Hematopoietic multipotent progenitor cell treated with erythropoietin and hydrocortisone succinate and interleukin-3 and kit ligand, for 17 days (in vitro differentiated cells): ENCODE data around the gene GALM.
A peak's percentile ranks its signal among the peaks of the same experiment; 100 is the strongest.
"Not testable (repeated sequence)": the region's sequence is repeated elsewhere in the genome, so short reads cannot be mapped to it uniquely, and the experiment has no call there.

Experiments used
- DNase-seq: peaks from one replicate; pipeline ENCODE4 v3.0.0-alpha.2; 2015; ENCODE audit warnings: low spot score

GALM gene

GRCh38 chr2:38682008-38682575 is 16.2 kb downstream of the GALM start:
- DNase-seq: no peak

DNA sequence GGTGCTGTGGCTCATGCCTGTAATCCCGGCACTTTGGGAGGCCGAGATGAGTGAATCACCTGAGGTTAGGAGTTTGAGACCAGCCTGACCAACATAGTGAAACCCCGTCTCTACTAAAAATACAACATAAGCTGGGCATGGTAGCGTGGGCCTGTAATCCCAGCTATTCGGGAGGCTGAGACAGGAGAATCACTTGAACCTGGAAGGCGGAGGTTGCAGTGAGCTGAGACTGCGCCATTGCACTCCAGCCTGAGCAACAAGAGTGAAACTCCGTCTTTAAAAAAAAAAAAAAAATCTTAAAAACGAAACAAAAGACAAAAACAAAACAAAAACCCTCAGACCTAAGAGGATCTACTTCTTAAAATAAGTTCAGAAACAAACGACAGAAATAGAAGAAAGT is 16.7 kb downstream of the GALM start:
- not testable (repeated sequence) for DNase-seq

GRCh38 chr2:38683766-38684165 is 17.9 kb downstream of the GALM start:
- DNase-seq: no peak

DNA sequence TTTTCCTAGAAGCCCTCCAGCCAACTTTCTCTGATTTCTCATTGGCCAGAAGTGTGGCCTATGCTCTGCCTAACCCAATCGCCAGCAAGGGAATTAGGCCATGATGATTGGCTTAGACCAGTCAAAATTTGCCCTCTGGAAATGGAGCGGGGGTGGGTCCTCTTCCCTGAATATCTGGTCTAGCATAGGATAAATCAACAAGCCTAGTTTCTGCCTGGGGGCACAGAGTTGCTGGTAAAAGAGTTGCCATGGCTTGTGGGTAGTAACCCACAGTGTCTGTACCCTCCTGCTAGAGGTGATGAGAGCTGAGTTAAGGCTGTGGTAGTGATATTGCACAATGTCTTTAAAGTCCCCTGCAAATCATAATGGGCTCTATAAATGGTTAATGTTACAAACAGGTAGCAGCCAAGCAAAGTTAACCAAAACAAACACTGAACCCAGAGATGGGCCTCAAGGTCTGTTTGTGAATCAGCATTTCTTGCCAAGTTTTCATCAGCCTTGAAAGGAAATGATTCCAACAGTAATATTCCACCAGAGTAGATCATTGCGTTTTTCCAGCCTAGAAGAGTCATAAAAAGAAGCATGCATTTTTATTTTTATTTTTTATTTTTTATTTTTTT is 19.3 kb downstream of the GALM start:
- no peak for DNase-seq

DNA sequence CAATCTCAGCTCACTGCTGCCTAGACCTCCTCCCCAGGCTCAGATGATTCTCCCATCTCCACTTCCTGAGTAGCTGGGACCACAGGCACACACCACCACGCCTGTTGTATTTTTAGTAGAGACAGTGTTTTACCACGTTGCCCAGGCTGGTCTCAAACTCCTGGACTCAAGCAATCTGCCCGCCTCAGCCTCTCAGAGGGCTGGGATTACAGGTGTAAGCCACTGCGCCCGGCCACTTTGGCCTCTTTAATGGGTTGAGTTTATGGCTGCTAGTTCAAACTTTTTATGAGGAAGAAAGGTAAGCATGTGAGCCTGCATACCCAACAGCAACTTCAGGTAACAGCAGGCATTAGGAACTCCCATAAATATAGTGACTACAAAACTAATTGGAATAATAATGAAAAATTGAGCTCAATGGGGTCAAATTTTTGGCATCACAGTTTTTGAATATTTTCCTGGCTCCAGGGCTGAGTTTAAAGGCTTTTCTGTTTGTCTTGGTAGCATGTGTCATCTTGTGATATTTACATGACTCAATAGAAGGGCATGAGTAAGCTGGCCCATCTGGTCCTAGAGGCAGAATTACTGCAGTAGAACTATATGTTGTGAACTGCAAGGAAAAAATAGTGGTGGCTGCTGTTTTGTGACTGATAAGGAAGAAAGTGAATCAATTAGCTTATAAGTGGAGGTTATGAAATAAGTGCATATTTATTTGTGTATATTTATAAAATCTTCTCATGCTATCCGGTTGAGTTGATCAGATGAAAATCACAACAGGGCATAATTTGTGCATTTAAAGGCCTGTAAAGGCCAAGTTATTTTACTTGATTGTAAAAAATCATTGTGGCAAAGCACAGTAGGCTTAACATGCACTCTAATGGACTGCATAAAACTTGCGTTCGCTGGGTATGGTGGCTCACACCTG is 24.8 kb downstream of the GALM start:
- DNase-seq: peak; percentile 43

DNA sequence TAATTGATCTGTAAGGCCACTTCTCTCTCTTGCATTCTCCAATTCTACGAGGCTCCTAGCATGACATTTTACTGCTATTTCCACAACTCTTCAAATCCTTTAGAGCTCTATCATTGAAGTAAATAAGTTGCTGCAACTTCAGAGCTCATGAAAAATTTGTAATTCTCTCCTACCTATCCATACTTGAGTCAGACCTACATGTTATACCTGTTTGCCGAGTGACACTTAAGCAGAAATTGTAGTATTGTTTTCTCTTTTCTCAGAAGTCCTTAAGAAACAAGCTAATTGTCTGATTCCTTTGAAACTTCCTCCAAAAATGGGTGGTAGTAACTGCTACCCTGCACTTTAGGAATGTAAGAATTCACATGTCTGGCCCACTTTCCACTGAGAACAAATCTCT is 26.1 kb downstream of the GALM start:
- no peak for DNase-seq

GRCh38 chr2:38692636-38693318 is 26.9 kb downstream of the GALM start:
- DNase-seq: no peak

GRCh38 chr2:38697116-38697840 is 31.4 kb downstream of the GALM start:
- no peak for DNase-seq

DNA sequence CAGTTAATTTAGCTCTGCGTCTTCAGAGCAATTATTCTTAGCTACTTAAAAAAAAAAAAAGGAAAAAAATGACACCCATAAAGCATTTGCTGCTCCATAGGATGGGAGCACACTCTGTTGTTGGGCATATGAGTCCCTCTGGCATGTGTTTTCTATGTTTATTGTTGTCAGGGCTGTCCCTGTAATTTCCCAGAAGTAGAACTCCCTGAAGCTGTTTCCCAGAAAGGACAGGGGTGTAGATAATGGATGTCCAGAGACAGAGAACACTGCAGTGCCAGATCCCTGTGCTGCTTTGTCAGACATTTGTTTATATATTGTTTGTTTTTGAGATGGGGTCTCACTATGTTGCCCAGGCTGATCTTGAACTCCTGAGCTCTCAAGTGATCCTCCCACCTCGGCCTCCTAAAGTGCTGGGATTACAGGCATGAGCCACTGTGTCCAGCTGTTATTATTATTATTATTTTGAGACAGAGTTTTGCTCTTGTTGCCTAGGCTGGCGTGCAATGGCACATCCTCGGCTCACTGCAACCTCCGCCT is 32.6 kb downstream of the GALM start:
- DNase-seq: no peak

GRCh38 chr2:38700113-38700785 is 34.3 kb downstream of the GALM start:
- no peak for DNase-seq

- DNase-seq: no peak
Observed at GRCh38 chr2:38700881-38701458, 35.1 kb downstream of the GALM start.

- no peak for DNase-seq
Observed at GRCh38 chr2:38701542-38701941, 35.6 kb downstream of the GALM start.

- DNase-seq: no peak
Observed at GRCh38 chr2:38702413-38702812, 36.5 kb downstream of the GALM start.

GRCh38 chr2:38703336-38703735 is 37.4 kb downstream of the GALM start:
- DNase-seq: not testable (repeated sequence)

- DNase-seq: no peak
Observed at GRCh38 chr2:38704664-38705063, 38.8 kb downstream of the GALM start.

GRCh38 chr2:38706846-38707345 is 41.0 kb downstream of the GALM start:
- no peak for DNase-seq

GRCh38 chr2:38708491-38708890 is 42.6 kb downstream of the GALM start:
- not testable (repeated sequence) for DNase-seq

DNA sequence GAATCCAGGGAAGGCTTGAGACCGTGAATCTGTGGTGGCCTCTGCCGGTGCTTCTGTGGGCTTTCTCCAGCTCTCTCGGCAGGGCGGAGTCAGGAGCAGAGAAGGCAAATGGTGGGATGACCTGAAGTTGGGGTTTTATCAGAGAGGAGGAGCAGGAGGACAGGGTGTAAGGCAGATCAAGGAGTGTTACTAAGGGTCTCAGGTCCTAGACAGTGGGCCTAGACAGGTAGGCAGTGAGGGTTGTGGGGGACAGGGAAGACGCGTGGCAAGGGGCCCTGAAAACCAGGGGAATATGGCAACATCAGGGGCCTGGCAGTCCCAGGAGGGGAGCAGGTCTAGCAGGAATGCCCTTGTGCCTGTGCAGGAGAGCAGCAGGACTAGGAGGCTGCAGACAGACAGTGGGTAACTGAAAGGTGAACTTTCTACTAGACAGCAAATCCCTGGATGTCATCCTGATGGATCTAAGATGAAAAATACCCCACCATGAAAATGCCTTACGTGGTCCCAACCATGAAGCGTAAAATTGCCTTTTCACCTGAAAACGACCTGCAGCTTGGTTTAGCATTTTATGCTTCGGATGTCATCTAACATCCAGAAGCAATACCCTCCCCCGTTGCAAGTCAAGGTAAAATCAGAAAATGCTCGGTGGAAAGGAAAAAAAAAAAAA is 43.1 kb downstream of the GALM start:
- no peak for DNase-seq

DNA sequence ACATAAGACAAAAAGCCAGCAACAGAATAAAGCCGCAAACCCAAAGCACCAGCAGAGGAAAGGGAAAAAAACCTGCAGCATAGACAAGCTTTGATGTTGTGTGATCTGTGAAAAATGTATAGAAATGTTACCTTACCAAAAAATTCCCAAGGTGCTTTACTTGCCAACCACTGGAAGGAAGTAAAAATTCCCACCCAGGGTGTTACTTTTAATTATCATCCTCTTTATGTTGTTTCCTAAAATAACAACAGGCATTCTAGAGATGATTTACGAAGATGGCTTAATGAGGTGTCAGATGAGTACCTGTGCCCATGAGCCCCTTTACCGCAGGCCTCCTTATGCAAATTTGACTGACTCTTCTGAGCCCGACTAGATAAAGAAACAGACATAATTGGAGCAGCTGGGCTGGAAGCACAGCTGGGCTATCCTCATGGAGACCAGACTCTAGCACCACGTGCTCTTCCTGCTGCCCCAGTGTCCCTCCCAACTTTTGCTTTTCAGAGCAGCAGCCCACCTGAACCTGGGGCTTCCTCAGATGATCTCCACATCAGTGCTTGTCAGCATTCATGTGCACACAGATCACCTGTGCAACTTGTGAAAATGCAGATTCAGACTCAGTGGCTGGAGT is 43.8 kb downstream of the GALM start:
- no peak for DNase-seq
